IPS DF 6.9 (cell line): ENCODE results near the gene TEX13B.

Source experiments
- DNase-seq: peaks from one replicate; pipeline ENCODE4 v3.0.0-alpha.2; 2013; ENCODE audit warnings: low read depth, low spot score
- H3K27ac ChIP-seq: one replicate; pipeline ENCODE4 v1.5.1; 2013; ENCODE audit warnings: low read length, control low read depth
- H3K27me3 ChIP-seq: 2 replicates; pipeline ENCODE4 v1.6.1; 2013; ENCODE audit warnings: mild to moderate bottlenecking, low read length; ENCODE audit not compliant: control insufficient read depth, insufficient read depth
- H3K36me3 ChIP-seq: 2 replicates; pipeline ENCODE4 v1.6.1; 2013; ENCODE audit warnings: low read length; ENCODE audit not compliant: control insufficient read depth, insufficient read depth
- H3K4me1 ChIP-seq: 2 replicates; pipeline ENCODE4 v1.6.1; 2013; ENCODE audit warnings: low read length; ENCODE audit not compliant: control insufficient read depth, insufficient read depth
- H3K4me3 ChIP-seq: 2 replicates; pipeline ENCODE4 v1.5.1; 2013; ENCODE audit warnings: mild to moderate bottlenecking, low read length
- H3K9me3 ChIP-seq: 2 replicates; pipeline ENCODE4 v1.6.1; 2013; ENCODE audit warnings: low read length, inconsistent platforms; ENCODE audit not compliant: control insufficient read depth, insufficient read depth
- WGBS: extraction: QIAGEN DNeasy Blood & Tissue Kit; methylation state at CpG from one replicate; pipeline ENCODE4 v1.1.7; 2013; ENCODE audit warnings: mixed read lengths, missing lambda C conversion rate; ENCODE audit not compliant: insufficient read length, insufficient coverage; 5-methylcytosine and 5-hydroxymethylcytosine counted together

The TEX13B gene, protein sequence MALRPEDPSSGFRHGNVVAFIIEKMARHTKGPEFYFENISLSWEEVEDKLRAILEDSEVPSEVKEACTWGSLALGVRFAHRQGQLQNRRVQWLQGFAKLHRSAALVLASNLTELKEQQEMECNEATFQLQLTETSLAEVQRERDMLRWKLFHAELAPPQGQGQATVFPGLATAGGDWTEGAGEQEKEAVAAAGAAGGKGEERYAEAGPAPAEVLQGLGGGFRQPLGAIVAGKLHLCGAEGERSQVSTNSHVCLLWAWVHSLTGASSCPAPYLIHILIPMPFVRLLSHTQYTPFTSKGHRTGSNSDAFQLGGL

DNA sequence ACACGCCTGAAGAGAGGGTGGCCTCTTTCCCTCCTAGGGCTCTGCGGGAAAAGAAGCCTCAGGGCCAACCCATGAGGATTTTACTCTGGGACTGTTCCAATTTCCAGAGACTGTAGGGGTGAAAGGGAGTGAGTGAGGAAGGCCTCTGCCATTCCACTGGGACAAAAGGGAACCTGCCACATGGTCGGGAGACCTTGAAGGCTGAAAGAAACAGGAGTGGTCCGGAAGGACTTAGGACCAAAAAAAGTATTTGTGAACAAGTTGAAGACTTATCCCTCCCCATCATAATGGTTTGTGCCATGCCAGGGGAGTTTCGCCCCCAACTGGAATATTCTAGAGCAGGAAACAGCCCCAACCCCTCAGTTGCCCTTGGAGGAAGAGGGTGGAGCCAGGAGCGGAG is at the start of gene TEX13B:
Gene TEX13B, minus strand, starts transcription at position 15 of the 400 bp plus-strand sequence. CDS start 243 bp downstream, outside the sequence.
- Histone ChIP-seq H3K4me1 (0 out of 2 replicates have a peak, but pooled peaks cover 1% of the 10 kb centered on the region), H3K4me3 (no peak within 1 kb of the TSS), H3K27ac (no peak within 1 kb of the TSS), H3K36me3 (peaks cover 4% of the 10 kb centered on the region; the same call in 1 of the 2 replicates), H3K9me3 (no peaks in the 10 kb centered on the region), H3K27me3 (no peaks in the 10 kb centered on the region)
- WGBS, result no CpG with 5 or more reads among the region's 6 CpGs
- no peak for DNase-seq

DNA sequence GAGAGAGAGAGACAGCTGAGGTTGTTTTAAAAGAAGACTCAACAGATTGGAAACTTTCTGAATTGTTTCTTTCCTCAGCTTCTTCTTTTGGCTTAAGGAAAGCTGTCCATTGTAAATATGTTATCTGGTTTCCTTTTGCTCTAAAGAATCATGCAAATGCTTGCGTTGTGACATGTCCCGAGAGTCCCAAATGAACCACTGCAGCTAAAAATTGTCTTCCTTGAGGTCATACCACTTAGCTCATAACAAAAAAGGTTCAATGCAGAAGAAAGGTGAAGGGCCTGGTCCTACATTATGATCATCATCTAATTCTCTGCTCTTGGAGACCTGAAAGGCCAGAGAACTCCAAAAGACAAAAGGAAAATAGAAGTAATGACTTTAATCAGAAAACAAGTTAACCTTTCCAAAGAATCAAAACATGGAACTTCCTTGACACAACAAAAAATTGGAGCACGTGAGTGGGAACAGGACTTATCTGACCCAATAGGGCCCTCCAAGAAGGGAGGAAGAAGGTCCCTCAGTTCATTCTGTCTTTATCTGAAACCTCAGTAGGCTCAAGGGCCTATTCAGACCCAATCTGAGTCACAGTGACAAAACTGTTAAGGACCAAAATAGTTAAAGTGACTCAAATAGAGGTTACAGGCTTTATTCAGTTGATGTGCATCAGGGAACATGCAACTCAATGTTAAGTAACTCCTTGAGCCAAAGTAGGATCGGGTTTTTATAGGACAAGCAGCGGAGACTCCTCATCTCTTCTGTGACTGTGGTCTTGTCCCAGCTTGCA is 48.0 kb upstream of the TEX13B start:
- no peaks in the 10 kb centered on the region for H3K4me1 ChIP-seq
- no peaks in the 10 kb centered on the region for H3K36me3 ChIP-seq
- H3K27ac ChIP-seq, result no peak overlapping the region
- WGBS, result no CpG with 5 or more reads among the region's 5 CpGs
- no peaks in the 10 kb centered on the region for H3K27me3 ChIP-seq
- no peaks in the 10 kb centered on the region for H3K9me3 ChIP-seq
- DNase-seq, result no peak
- no peak overlapping the region for H3K4me3 ChIP-seq

- no CpG with 5 or more reads among the region's 1 CpG for WGBS
- Histone ChIP-seq H3K4me1 (no peaks in the 10 kb centered on the region), H3K9me3 (no peaks in the 10 kb centered on the region), H3K4me3 (no peak overlapping the region), H3K36me3 (no peaks in the 10 kb centered on the region), H3K27ac (no peak overlapping the region), H3K27me3 (no peaks in the 10 kb centered on the region)
- no peak for DNase-seq
Measured at GRCh38 chrX:108028854-108029253, 46.7 kb upstream of the TEX13B start.

- WGBS, result no CpG with 5 or more reads among the region's 2 CpGs
- no peaks in the 10 kb centered on the region for H3K27me3 ChIP-seq
- H3K27ac ChIP-seq, result no peak overlapping the region
- no peak for DNase-seq
- no peaks in the 10 kb centered on the region for H3K4me1 ChIP-seq
- no peaks in the 10 kb centered on the region for H3K36me3 ChIP-seq
- no peak overlapping the region for H3K4me3 ChIP-seq
- no peaks in the 10 kb centered on the region for H3K9me3 ChIP-seq
Measured at GRCh38 chrX:108025954-108026600, 43.9 kb upstream of the TEX13B start.

DNA sequence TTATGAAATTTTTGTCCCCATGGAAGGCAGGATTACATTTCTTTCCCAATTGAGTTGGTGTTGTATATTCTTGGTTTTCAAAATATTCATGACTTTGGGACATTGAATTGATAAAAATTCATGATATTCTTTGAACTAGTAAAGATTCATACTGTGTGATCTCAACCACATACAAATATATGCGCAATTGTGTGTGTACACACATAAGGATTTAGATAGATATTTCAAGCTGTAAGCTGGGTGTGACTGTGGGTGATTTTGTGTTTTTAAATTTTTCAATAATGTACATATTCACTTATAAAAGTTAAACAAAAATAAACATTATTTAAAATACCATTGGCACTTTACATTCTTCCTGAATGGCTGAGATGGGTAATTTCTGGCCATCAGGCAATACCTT is 43.2 kb upstream of the TEX13B start:
- no CpG with 5 or more reads among the region's 1 CpG for WGBS
- H3K4me3 ChIP-seq, result no peak overlapping the region
- DNase-seq, result no peak
- H3K4me1 ChIP-seq, result no peaks in the 10 kb centered on the region
- no peaks in the 10 kb centered on the region for H3K36me3 ChIP-seq
- no peaks in the 10 kb centered on the region for H3K9me3 ChIP-seq
- no peak overlapping the region for H3K27ac ChIP-seq
- no peaks in the 10 kb centered on the region for H3K27me3 ChIP-seq

- Histone ChIP-seq H3K36me3 (no peaks in the 10 kb centered on the region), H3K9me3 (no peaks in the 10 kb centered on the region), H3K27ac (no peak overlapping the region), H3K27me3 (no peaks in the 10 kb centered on the region), H3K4me3 (no peak overlapping the region), H3K4me1 (no peaks in the 10 kb centered on the region)
- no peak for DNase-seq
- WGBS, result no CpG with 5 or more reads among the region's 1 CpG
Measured at GRCh38 chrX:108022491-108023089, 40.4 kb upstream of the TEX13B start.

DNA sequence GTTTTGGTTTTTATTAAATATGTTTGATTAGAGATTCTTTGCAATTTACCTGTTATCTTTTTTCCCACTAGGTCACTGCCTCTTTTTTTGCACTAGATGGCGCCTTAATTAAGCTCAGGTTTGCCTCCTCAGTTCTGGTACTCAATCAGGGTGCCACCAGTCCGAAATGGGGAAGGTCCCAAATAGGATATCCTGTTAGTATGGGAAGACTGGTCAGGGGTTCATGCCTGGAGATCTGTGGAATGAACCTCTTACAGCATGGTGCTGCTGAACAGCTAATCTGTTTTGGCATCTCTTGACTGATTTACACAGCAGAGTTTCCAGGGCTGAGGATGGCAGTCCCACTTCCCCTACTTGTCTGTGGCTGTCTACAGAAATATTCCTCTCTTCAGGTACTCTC is 38.5 kb upstream of the TEX13B start:
- DNase-seq, result no peak
- H3K27me3 ChIP-seq, result no peaks in the 10 kb centered on the region
- no CpG with 5 or more reads among the region's 2 CpGs for WGBS
- no peak overlapping the region for H3K27ac ChIP-seq
- H3K36me3 ChIP-seq, result no peaks in the 10 kb centered on the region
- no peaks in the 10 kb centered on the region for H3K4me1 ChIP-seq
- no peaks in the 10 kb centered on the region for H3K9me3 ChIP-seq
- H3K4me3 ChIP-seq, result no peak overlapping the region

- WGBS, result no CpG with 5 or more reads among the region's 3 CpGs
- Histone ChIP-seq H3K9me3 (no peaks in the 10 kb centered on the region), H3K27ac (no peak overlapping the region), H3K4me1 (no peaks in the 10 kb centered on the region), H3K36me3 (no peaks in the 10 kb centered on the region), H3K27me3 (no peaks in the 10 kb centered on the region), H3K4me3 (no peak overlapping the region)
- no peak for DNase-seq
Measured at GRCh38 chrX:108019382-108019875, 37.3 kb upstream of the TEX13B start.

DNA sequence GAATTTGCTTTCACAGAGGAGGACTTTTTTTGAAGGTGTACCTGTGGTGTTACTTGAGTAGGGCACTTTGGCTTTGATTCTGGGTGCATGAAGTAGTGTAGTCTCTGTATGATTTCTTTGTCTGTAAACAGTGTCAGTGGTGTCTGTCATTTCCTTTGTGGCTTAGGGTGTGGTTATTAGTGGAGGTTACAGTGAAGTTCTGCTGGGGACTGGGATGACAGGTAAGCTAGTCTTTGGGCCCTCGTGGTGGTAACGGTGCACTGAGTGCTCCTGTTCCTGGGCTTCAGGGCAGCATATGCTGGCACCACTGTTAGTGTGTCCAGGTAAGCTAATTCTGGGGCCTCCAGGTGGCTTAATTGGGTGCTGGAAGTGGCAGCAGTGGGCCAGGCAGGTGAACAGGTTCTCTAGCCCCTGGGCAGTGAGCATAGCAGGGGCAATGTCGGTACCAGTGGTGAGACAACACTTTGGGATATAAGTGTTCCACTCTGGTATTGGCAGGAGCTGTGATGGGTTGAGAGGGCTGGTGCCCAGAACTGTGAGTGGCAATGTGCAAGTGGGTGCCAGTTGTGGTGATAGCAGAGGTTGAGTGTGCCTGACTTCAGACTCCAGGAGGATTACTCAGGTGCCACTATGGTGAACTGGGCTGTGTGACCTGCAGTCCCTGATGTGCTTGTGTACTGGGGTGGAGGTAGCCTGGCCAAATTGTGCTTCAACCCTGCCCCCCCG is 36.6 kb upstream of the TEX13B start:
- H3K36me3 ChIP-seq, result no peaks in the 10 kb centered on the region
- no CpG with 5 or more reads among the region's 4 CpGs for WGBS
- no peaks in the 10 kb centered on the region for H3K9me3 ChIP-seq
- H3K27ac ChIP-seq, result no peak overlapping the region
- DNase-seq, result no peak
- no peak overlapping the region for H3K4me3 ChIP-seq
- no peaks in the 10 kb centered on the region for H3K27me3 ChIP-seq
- no peaks in the 10 kb centered on the region for H3K4me1 ChIP-seq
